CD4-positive, CD25-positive, alpha-beta regulatory T cell (primary cell): ENCODE measurements around the gene SETD4. TPM values are rescaled to one million over a fixed set of nuclear protein-coding genes. Genes with fewer than 3 reads are reported as not detected.

ENCODE experiments used
- ATAC-seq, 2 donors: fragments of 150-1000 bp; cut with Tn5 transposase; one replicate each; pipeline ENCODE4 v1.10.0; 2021; ENCODE audit warnings: low read depth in 2 of 2, moderate number of reproducible peaks in 2 of 2, moderate library complexity in 1 of 2
- DNase-seq, 3 donors: peaks; one replicate each; pipeline versions ENCODE4 v3.0.0 to v3.0.0-alpha.2; 2012 to 2022; ENCODE audit warnings: mixed read lengths in 1 of 3
- H3K27ac ChIP-seq: one replicate; pipeline ENCODE4 v1.7.0; 2013; ENCODE audit warnings: mild to moderate bottlenecking, low read length; ENCODE audit not compliant: insufficient read depth, poor library complexity, severe bottlenecking
- H3K27me3 ChIP-seq: one replicate; pipeline ENCODE4 v1.7.0; 2013; ENCODE audit warnings: low read length; ENCODE audit not compliant: control insufficient read depth, insufficient read depth
- H3K36me3 ChIP-seq: one replicate; pipeline ENCODE4 v1.7.0; 2013; ENCODE audit warnings: mild to moderate bottlenecking, low read length, moderate library complexity; ENCODE audit not compliant: control insufficient read depth, insufficient read depth
- H3K4me1 ChIP-seq: 2 replicates; pipeline ENCODE4 v1.7.0; 2013; ENCODE audit warnings: mild to moderate bottlenecking, low read length; ENCODE audit not compliant: insufficient read depth, control insufficient read depth, poor library complexity, severe bottlenecking
- H3K4me3 ChIP-seq: one replicate; pipeline ENCODE4 v1.7.0; 2013; ENCODE audit warnings: low read depth, mild to moderate bottlenecking, low read length, moderate library complexity
- H3K9me3 ChIP-seq, 2 experiments: 1 replicate in 1 of 2; 2 replicates in 1 of 2; pipeline ENCODE4 v1.7.0; 2013; ENCODE audit warnings: low read length in 2 of 2, mild to moderate bottlenecking in 1 of 2, moderate library complexity in 1 of 2; ENCODE audit not compliant: control insufficient read depth in 2 of 2
- H3K27ac Mint-ChIP-seq, 3 donors: one replicate each; pipeline ENCODE4 v1.8.0; 2020 to 2022; ENCODE audit warnings: mild to moderate bottlenecking in 3 of 3, mixed read lengths in 3 of 3, moderate library complexity in 2 of 3
- H3K27me3 Mint-ChIP-seq: one replicate; pipeline ENCODE4 v1.8.0; 2022; ENCODE audit warnings: mild to moderate bottlenecking, mixed read lengths
- H3K36me3 Mint-ChIP-seq: one replicate; pipeline ENCODE4 v1.8.0; 2020; ENCODE audit warnings: mixed read lengths
- H3K4me1 Mint-ChIP-seq, 4 donors: one replicate each; pipeline ENCODE4 v1.8.0; 2020 to 2022; ENCODE audit warnings: mixed read lengths in 4 of 4, mild to moderate bottlenecking in 1 of 4
- H3K4me3 Mint-ChIP-seq, 4 donors: one replicate each; pipeline ENCODE4 v1.8.0; 2020 to 2022; ENCODE audit warnings: mild to moderate bottlenecking in 4 of 4, mixed read lengths in 4 of 4, moderate library complexity in 3 of 4
- H3K9me3 Mint-ChIP-seq, 7 donors: one replicate each; pipeline ENCODE4 v1.8.0; 2020 to 2022; ENCODE audit warnings: mixed read lengths in 7 of 7, mild to moderate bottlenecking in 3 of 7, moderate library complexity in 2 of 7
- polyA plus RNA-seq, 4 donors: library from polyadenylated mRNA; unstranded; fragments of 300-500 nt; fragmentation: Illumina TruSeq; gene quantifications; one replicate each; pipeline ENCODE4 v1.2.3, GENCODE V29; 2021
- total RNA-seq: library from RNA; stranded (reverse); gene quantifications from one replicate; pipeline ENCODE4 v1.2.3, GENCODE V29; 2022

Gene SETD4
- total and polyA plus RNA-seq, 5 donors from 2014 or later: 9.2 to 15.0 (median 10.6) TPM

GRCh38 chr21:36068748-36069398 lies 8.5 kb upstream of the SETD4 start:
- H3K4me1 Mint-ChIP-seq: peaks cover 15 to 43% (median 30%) of the 10 kb centered on the region in 4 donors
- Histone ChIP-seq H3K27me3 (no peaks in the 10 kb centered on the region), H3K36me3 (peaks cover 18% of the 10 kb centered on the region), H3K9me3 (peaks cover 0 to 6% of the 10 kb centered on the region in 2 experiments), H3K4me3 (peak overlapping the region; percentile 63), H3K27ac (peak overlapping the region; percentile 56), H3K4me1 (peaks cover 26% of the 10 kb centered on the region)
- peak overlapping the region in 2 of 3 donors; percentile 82 to 91 for H3K27ac Mint-ChIP-seq
- peaks cover 15% of the 10 kb centered on the region for H3K36me3 Mint-ChIP-seq
- no peak for ATAC-seq
- peaks cover 0 to 6% (median 3%) of the 10 kb centered on the region in 7 donors for H3K9me3 Mint-ChIP-seq
- peak overlapping the region; percentile 89 to 90 (median 90) for H3K4me3 Mint-ChIP-seq
- DNase-seq: no peak
- H3K27me3 Mint-ChIP-seq: peaks cover 3% of the 10 kb centered on the region

- H3K9me3 ChIP-seq: peaks cover 0 to 6% of the 10 kb centered on the region in 2 experiments
- peaks cover 20% of the 10 kb centered on the region for H3K4me1 ChIP-seq
- H3K27me3 ChIP-seq: no peaks in the 10 kb centered on the region
- ATAC-seq (no peak), DNase-seq (peak in 1 of 3 donors; percentile 40)
- peaks cover 0 to 6% (median 3%) of the 10 kb centered on the region in 7 donors for H3K9me3 Mint-ChIP-seq
- H3K27ac Mint-ChIP-seq: no peak overlapping the region
- H3K4me1 Mint-ChIP-seq: peaks cover 6 to 17% (median 11%) of the 10 kb centered on the region in 4 donors
- H3K36me3 Mint-ChIP-seq: no peaks in the 10 kb centered on the region
- H3K36me3 ChIP-seq: no peaks in the 10 kb centered on the region
- H3K27me3 Mint-ChIP-seq: peaks cover 12% of the 10 kb centered on the region
- peak overlapping the region in 2 of 4 donors; percentile 27 to 64 for H3K4me3 Mint-ChIP-seq
- H3K27ac ChIP-seq: no peak overlapping the region
- H3K4me3 ChIP-seq: no peak overlapping the region
Measured at GRCh38 chr21:36065497-36066036, 5.2 kb upstream of the SETD4 start.

DNA sequence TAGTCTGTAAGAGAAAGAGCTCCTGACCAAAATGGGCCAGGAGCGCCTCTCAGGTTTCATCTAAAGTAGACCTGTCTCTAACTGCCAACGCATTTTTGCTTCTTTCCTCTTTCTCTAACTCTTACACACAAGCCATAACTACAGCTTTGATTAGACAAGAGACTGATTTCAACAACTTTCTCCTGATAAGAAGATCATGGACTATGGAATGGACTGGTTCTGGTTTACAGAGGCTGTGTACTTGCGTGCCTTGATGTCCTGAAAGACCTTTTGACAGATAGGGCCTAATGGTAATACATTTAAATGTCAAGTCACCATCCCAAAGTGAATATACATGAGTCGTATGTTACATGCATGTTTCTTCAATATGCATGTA lies 3.7 kb upstream of the SETD4 start:
- peaks cover 18% of the 10 kb centered on the region for H3K27me3 Mint-ChIP-seq
- peaks cover 0 to 5% (median 2%) of the 10 kb centered on the region in 7 donors for H3K9me3 Mint-ChIP-seq
- no peak for ATAC-seq
- Histone ChIP-seq H3K36me3 (no peaks in the 10 kb centered on the region), H3K4me1 (peaks cover 19% of the 10 kb centered on the region), H3K27ac (no peak overlapping the region), H3K27me3 (no peaks in the 10 kb centered on the region), H3K9me3 (peaks cover 0 to 4% of the 10 kb centered on the region in 2 experiments), H3K4me3 (no peak overlapping the region)
- H3K27ac Mint-ChIP-seq: no peak overlapping the region
- no peaks in the 10 kb centered on the region for H3K36me3 Mint-ChIP-seq
- peaks cover 0 to 15% (median 7%) of the 10 kb centered on the region in 4 donors for H3K4me1 Mint-ChIP-seq
- peak overlapping the region in 2 of 4 donors; percentile 48 to 86 for H3K4me3 Mint-ChIP-seq
- DNase-seq: no peak

- no peaks in the 10 kb centered on the region for H3K36me3 Mint-ChIP-seq
- Histone ChIP-seq H3K36me3 (peaks cover under 1% of the 10 kb centered on the region), H3K4me1 (peaks cover 19% of the 10 kb centered on the region), H3K27me3 (no peaks in the 10 kb centered on the region), H3K27ac (no peak overlapping the region), H3K9me3 (no peaks in the 10 kb centered on the region), H3K4me3 (no peak overlapping the region)
- H3K27ac Mint-ChIP-seq: no peak overlapping the region
- peak overlapping the region in 3 of 4 donors; percentile 18 to 86 (median 48) for H3K4me3 Mint-ChIP-seq
- peaks cover 0 to 14% (median 10%) of the 10 kb centered on the region in 4 donors for H3K4me1 Mint-ChIP-seq
- H3K27me3 Mint-ChIP-seq: peaks cover 18% of the 10 kb centered on the region
- ATAC-seq (no peak), DNase-seq (no peak)
- peaks cover 0 to 2% (median 0%) of the 10 kb centered on the region in 7 donors for H3K9me3 Mint-ChIP-seq
Measured at GRCh38 chr21:36063375-36064084, 3.2 kb upstream of the SETD4 start.

DNA sequence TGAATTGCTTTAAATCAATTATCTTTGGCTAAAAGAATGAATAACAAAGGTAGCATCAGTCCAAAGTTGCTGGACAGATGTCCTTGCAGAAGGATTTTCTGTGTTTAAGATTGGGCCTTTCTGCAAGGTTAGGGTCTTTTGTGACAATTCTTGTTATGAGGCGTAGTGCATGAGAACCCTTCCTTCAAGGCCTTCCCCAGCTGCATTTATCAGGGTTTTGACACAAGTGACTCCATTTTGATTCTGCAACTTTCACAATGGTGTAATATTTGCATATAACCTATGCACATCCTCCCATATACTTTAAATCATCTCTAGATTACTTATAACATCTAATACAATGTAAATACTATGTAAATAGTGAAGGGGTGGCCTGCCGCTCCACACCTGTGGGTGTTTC lies 1.1 kb upstream of the SETD4 start:
- H3K27ac ChIP-seq: no peak overlapping the region
- DNase-seq (no peak), ATAC-seq (no peak)
- Mint-ChIP-seq H3K4me3 (peak overlapping the region; percentile 86 to 100 (median 97)), H3K27ac (peak overlapping the region in 2 of 3 donors; percentile 2 to 97), H3K36me3 (peaks cover 11% of the 10 kb centered on the region), H3K4me1 (peaks cover 9 to 26% (median 20%) of the 10 kb centered on the region in 4 donors), H3K27me3 (peaks cover 18% of the 10 kb centered on the region), H3K9me3 (no peaks in the 10 kb centered on the region)
- H3K9me3 ChIP-seq: no peaks in the 10 kb centered on the region
- peaks cover 17% of the 10 kb centered on the region for H3K36me3 ChIP-seq
- H3K27me3 ChIP-seq: no peaks in the 10 kb centered on the region
- H3K4me3 ChIP-seq: no peak overlapping the region
- peaks cover 19% of the 10 kb centered on the region for H3K4me1 ChIP-seq

DNA sequence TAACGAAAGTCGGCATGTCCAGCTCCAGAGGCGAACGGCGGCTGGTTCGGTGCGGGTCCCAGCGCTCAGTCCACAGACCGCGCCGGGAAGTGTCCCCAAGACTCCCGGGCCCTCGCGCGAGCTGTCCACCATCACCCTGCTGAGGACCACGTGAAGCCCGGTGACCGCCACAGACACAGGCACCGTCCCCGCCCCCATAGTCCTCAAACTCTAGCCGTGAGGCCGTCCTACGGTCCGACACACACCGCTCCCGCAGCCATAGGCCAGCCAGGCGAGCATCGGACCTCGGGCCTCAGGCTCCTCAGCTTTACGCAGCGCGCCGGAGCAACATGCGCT lies 535 bp downstream of the SETD4 start:
- H3K27me3 Mint-ChIP-seq: peaks cover 18% of the 10 kb centered on the region
- Histone ChIP-seq H3K36me3 (peaks cover 34% of the 10 kb centered on the region), H3K9me3 (no peaks in the 10 kb centered on the region), H3K4me1 (peaks cover 19% of the 10 kb centered on the region), H3K27ac (peak overlapping the region; percentile 87), H3K27me3 (no peaks in the 10 kb centered on the region), H3K4me3 (peak overlapping the region; percentile 80)
- ATAC-seq (peak; percentile 2 to 10), DNase-seq (no peak)
- H3K4me3 Mint-ChIP-seq: peak overlapping the region; percentile 86 to 100 (median 97)
- peaks cover 25% of the 10 kb centered on the region for H3K36me3 Mint-ChIP-seq
- peaks cover 9 to 28% (median 23%) of the 10 kb centered on the region in 4 donors for H3K4me1 Mint-ChIP-seq
- H3K27ac Mint-ChIP-seq: peak overlapping the region; percentile 97
- H3K9me3 Mint-ChIP-seq: no peaks in the 10 kb centered on the region

DNA sequence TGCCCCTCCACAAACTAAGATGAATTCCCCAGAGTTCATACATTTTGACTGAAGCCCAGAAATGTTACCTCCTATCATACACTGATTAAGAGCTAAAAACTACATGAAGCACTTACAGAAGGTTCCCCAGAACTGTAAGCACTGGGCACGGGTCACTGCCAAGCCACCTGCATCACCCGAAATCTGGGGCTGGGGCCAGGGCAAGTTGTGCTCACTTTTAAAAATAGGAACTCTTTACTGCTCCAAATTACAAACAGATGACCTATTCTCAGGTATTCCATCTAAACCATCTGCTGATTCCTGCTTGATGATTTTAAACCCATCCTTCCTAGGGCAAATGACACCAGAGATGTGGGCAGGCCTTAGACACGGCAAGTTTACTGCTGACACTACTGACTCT lies 4.8 kb downstream of the SETD4 start:
- peaks cover 6% of the 10 kb centered on the region for H3K27me3 Mint-ChIP-seq
- no peaks in the 10 kb centered on the region for H3K9me3 ChIP-seq
- H3K27ac ChIP-seq: no peak overlapping the region

More for the DNA sequence above, 4.8 kb downstream of the SETD4 start:
- peaks cover 9 to 31% (median 23%) of the 10 kb centered on the region in 4 donors for H3K4me1 Mint-ChIP-seq
- H3K4me1 ChIP-seq: peaks cover 13% of the 10 kb centered on the region
- peaks cover 40% of the 10 kb centered on the region for H3K36me3 Mint-ChIP-seq
- DNase-seq (no peak), ATAC-seq (no peak)
- H3K36me3 ChIP-seq: peaks cover 63% of the 10 kb centered on the region
- no peaks in the 10 kb centered on the region for H3K9me3 Mint-ChIP-seq
- no peaks in the 10 kb centered on the region for H3K27me3 ChIP-seq
- H3K27ac Mint-ChIP-seq: no peak overlapping the region
- H3K4me3 ChIP-seq: no peak overlapping the region
- H3K4me3 Mint-ChIP-seq: no peak overlapping the region
